HG02970 (cell line): ENCODE data around the gene XPA.

ENCODE experiments used
- ATAC-seq: cut with Tn5 transposase; IDR thresholded peaks from one replicate; pipeline ENCODE4 v1.9.1; 2021; ENCODE audit warnings: mild to moderate bottlenecking, moderate library complexity, moderate number of reproducible peaks; ENCODE audit not compliant: unreplicated experiment, low FRiP score

The XPA gene

GRCh38 chr9:97660340-97660739 is 36.8 kb downstream of the XPA start:
- ATAC-seq: no peak

DNA sequence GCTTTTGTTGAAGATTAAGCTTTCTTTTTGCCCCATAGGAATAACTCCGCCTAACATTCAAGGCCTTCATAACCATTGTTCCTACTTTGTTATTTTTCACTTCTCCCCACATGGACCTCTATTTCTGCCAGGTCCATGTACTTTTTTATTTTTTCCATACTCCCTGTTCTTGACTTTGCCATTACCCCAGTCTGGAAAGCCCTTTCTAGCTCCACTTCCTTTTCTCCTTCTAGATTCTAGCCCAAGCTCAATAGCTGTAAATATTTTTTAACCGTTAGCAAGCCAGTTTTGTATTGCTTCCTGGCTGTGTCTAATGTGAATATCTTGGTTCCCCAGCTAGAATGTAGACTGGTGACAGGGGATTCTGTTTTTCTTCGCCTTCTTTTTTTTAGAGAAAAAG is 37.4 kb downstream of the XPA start:
- no peak for ATAC-seq

DNA sequence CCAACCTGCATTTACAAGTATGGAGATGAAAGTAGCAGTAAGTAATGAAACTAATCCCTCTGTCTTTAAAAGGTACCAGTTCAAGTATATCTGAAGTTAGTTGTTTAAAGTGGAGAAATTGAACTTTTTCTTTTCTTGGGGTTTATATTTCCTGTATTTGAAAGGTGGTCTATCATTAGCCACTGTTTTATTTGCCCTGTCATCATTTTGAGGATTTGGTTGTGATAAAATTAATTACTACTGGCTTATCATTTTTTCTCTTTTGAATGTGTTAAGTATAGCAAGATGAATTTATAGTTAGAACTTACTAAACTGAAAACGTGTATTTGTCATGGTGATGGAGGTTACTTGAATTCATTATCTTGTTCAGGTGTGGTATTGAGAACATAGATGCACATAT is 38.4 kb downstream of the XPA start:
- ATAC-seq: no peak

DNA sequence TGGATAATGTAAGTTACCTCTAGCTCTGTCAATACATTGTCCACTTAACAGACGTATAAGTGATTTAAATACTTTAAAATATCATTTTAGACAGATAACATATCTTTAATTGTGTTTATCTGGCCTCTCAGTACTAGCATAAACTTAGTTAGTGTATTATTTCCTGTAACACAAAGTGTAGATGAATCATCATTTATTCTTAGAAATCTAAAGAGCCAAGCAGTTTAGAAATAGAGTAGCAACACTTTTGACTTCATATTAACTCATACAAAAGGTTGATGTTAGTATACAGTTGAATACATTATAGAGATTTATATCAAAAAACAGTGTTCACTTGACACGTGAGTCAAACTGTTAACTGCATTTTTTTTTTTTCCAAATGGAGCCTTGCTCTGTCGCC is 45.5 kb downstream of the XPA start:
- no peak for ATAC-seq

- ATAC-seq: no peak
Observed at GRCh38 chr9:97647996-97648395, 49.1 kb downstream of the XPA start.

- no peak for ATAC-seq
Observed at GRCh38 chr9:97645720-97646119, 51.4 kb downstream of the XPA start.

DNA sequence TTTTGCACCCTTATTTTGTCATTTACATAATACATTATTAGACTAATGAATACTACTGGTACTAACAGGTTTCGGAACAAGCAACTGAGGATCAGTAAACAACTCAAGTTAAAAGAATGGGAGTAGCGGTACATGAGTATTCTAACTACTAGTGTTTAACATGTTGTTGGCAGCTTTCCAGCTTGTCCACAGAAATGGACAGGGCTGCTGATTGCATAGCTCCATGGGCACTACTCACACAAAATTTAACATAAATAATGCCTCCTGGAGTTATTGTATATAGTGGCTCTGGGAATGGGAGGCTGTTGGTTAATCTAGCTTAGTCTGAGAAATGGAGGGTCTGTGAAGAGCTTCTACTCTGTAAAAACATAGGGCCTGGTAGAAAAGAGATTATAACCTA is 56.8 kb downstream of the XPA start:
- no peak for ATAC-seq

- ATAC-seq: no peak
Observed at GRCh38 chr9:97638666-97639065, 58.5 kb downstream of the XPA start.

DNA sequence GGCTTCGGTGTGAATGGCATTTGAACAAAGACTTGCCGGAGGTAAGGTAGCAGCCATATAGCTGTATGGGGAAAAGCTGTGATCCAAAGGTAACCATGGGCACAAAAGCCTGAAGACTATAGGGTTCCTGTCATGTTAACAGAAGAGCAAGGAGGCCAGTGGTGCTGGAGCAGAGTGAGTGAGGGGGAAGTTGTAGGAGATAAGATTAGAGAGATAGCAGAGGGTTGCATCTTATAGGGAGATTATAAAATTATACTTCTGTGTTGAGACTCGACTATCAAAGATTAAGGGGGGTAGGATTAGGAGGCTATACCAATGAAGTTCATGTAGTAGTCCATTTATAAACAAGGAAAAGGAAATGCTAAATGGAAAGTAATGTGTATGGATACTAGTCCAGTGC is 60.2 kb downstream of the XPA start:
- ATAC-seq: no peak

DNA sequence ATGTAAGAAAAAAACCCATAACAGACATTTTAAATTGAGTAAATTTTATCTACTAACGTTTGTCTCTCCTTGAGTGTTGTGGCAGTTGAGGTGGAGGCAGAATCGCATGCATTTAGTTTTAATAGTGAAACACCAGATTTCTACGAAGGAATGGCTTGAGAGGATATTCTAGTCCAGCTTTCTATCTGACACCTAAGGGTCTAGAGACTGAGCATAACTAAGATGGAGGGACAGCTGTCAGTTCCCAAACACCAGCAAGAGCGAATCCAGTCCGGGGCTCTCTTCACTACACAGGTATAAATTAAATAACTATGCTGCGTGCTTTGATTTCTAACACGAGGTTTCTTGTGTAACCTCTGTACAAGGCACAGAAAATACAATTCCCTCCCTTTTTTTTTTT is 62.1 kb downstream of the XPA start:
- ATAC-seq: no peak

DNA sequence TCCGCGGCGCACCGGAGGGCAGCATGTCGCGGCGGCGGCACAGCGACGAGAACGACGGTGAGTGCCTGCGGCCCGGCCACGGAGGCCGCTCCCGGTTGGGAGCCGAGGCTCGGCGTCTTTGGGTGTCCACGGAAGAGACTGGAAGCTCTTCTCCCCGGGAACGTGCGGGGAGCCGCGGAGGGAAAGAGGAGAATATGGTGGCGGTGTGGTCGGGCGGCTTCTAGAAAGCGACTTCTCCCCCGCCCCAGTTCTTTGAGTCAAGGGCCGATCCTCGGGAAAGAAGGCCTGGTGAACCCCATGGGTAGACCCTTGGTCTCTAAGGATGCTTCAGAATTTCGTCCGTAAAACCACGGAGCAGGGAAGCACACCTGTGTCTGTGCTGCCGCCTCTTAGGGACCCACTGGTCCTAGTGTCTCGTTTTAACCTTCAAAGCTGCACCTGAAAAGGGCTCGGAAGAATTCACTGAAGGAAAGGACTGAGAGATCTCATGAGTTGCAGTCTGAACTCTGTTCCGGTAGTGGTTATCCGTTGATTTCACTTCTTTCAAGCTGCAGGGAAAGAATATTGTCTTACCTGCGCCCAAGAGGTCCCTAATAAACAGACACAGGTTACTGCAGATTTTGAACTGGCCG is 63.2 kb downstream of the XPA start:
- peak; percentile 0 for ATAC-seq

GRCh38 chr9:97632985-97633858 is 63.9 kb downstream of the XPA start, which contains the start of the genes NCBP1 and TSTD2:
Gene NCBP1, plus strand, starts transcription at chr9:97633821. Its CDS starts 61 bp downstream, at chr9:97633882.
Gene TSTD2, minus strand, starts transcription at chr9:97633368. Its CDS starts 5,806 bp downstream, at chr9:97627562.
- ATAC-seq: peak; percentile 87

GRCh38 chr9:97632248-97632984 is 64.7 kb downstream of the XPA start:
- ATAC-seq: peak; percentile 17

DNA sequence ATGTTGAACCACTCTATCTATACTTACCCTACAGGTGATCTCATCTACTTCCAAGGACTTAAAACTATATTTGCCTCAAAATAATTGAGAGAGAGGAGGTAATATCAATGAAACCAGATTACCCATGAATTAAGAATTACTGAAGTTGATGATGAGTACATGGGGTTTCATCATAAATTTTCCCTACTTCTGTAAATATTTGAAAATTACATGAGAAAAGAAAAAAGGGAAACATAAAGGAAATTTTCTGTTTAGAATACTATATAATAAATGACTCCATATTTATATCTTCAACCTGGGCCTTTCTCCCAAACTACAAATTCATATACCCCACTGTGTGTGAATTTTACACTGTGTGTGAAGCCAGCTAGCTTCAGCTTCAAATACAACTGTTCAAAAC is 66.5 kb downstream of the XPA start:
- no peak for ATAC-seq

GRCh38 chr9:97629156-97629555 is 68.0 kb downstream of the XPA start:
- no peak for ATAC-seq

GRCh38 chr9:97628668-97629067 is 68.5 kb downstream of the XPA start:
- ATAC-seq: no peak

DNA sequence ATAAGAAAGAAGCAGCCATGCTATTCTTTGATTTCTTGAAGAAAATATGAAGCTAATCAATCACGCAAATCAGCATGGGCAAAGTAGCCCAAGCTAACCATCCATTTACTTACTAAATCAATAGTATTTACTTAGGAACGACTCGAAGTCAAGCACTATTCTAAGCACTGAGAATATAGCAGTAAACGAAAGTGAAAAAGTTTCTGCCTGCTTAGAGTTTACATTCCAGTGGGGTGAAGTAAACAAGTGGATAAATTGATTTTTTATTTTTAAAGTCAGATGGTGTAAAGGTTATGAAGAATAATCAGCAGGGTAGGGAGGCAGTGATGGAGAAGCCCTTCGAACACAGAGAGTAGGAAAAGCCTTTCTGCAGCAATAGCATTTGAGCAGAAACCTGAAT is 69.5 kb downstream of the XPA start:
- no peak for ATAC-seq

DNA sequence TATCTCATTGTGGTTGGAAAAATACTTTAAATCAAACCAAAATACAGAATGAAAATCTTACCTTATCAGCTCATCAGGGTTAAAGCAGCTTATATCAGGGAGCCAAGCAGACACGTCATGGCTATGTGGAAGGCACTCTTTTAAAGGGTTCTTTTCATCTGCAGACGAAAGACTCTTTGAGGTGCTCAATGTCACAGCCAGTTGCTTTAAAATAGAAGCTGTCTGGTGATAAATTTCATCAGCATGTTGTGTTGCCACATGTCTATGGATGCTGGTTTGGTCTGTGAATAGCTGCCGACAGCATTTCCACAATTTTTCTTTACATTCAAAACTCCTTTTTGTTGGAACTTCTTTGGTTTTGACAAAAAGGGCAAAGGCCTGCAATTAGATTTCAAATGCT is 71.5 kb downstream of the XPA start:
- ATAC-seq: no peak
